ENCODE measurements around the gene SV2C. TPM values are rescaled to one million over a fixed set of nuclear protein-coding genes. Genes with fewer than 3 reads are reported as not detected.

Gene SV2C
- total RNA-seq, 1 experiment from 2014 or later, result not detected

GRCh38 chr5:76305775-76306174, 222.6 kb downstream of the SV2C start:
- DNase-seq (ENCODE audit: unreplicated experiment), result no peak
- POLR2A ChIA-PET, result no interaction called here
- Mint-ChIP-seq H3K4me3 (ENCODE audit: unreplicated experiment) (no peak overlapping the region), H3K36me3 (ENCODE audit: insufficient read depth, unreplicated experiment) (no peaks in the 10 kb centered on the region), H3K4me1 (ENCODE audit: insufficient read depth, unreplicated experiment) (no peaks in the 10 kb centered on the region), H3K9me3 (ENCODE audit: unreplicated experiment) (no peaks in the 10 kb centered on the region), H3K27me3 (ENCODE audit: insufficient read depth, unreplicated experiment) (peaks cover 18% of the 10 kb centered on the region), H3K27ac (ENCODE audit: low read depth, unreplicated experiment) (no peak overlapping the region)
- BruUV-seq (replicated peaks), result no TSS peak
- intact Hi-C loops (cut with micrococcal nuclease), result no loop called here
- CTCF ChIA-PET, result interaction anchor here (0.7 to 1.1 kb wide), 2 partner anchors 9 to 196 kb away, joined by 3 to 4 read pairs; no protein-coding TSS in a partner anchor
- TF ChIP-seq CTCF (IDR thresholded peaks at IDR 0.05; ENCODE audit: unreplicated experiment), result no peak

GRCh38 chr5:76310208-76310607, 227.0 kb downstream of the SV2C start:
- no peaks in the 10 kb centered on the region for H3K4me1 Mint-ChIP-seq (ENCODE audit: insufficient read depth, unreplicated experiment)
- H3K27me3 Mint-ChIP-seq (ENCODE audit: insufficient read depth, unreplicated experiment), result peaks cover 18% of the 10 kb centered on the region
- no peaks in the 10 kb centered on the region for H3K9me3 Mint-ChIP-seq (ENCODE audit: unreplicated experiment)
- POLR2A ChIA-PET, result interaction anchor here (0.6 to 0.7 kb wide), 3 partner anchors 10 to 23 kb away, joined by 3 to 4 read pairs (median 3); no protein-coding TSS in a partner anchor
- no peaks in the 10 kb centered on the region for H3K36me3 Mint-ChIP-seq (ENCODE audit: insufficient read depth, unreplicated experiment)
- BruUV-seq (replicated peaks), result no TSS peak
- intact Hi-C loops (cut with micrococcal nuclease), result no loop called here
- no peak for DNase-seq (ENCODE audit: unreplicated experiment)
- H3K4me3 Mint-ChIP-seq (ENCODE audit: unreplicated experiment), result no peak overlapping the region
- no peak overlapping the region for H3K27ac Mint-ChIP-seq (ENCODE audit: low read depth, unreplicated experiment)
- CTCF ChIA-PET, result interaction anchor here (0.8 kb wide), 1 partner anchor 36 kb away, joined by 3 read pairs; no protein-coding TSS in a partner anchor
- no peak for TF ChIP-seq CTCF (IDR thresholded peaks at IDR 0.05; ENCODE audit: unreplicated experiment)

GRCh38 chr5:76312783-76313182, 229.6 kb downstream of the SV2C start:
- Mint-ChIP-seq H3K4me3 (ENCODE audit: unreplicated experiment) (no peak overlapping the region), H3K27ac (ENCODE audit: low read depth, unreplicated experiment) (no peak overlapping the region), H3K27me3 (ENCODE audit: insufficient read depth, unreplicated experiment) (peaks cover 9% of the 10 kb centered on the region), H3K4me1 (ENCODE audit: insufficient read depth, unreplicated experiment) (no peaks in the 10 kb centered on the region), H3K36me3 (ENCODE audit: insufficient read depth, unreplicated experiment) (no peaks in the 10 kb centered on the region), H3K9me3 (ENCODE audit: unreplicated experiment) (no peaks in the 10 kb centered on the region)
- DNase-seq (ENCODE audit: unreplicated experiment), result no peak
- ChIA-PET POLR2A (interaction anchor here (0.6 kb wide), 1 partner anchor 16 kb away, joined by 3 read pairs; no protein-coding TSS in a partner anchor), CTCF (interaction anchor here (0.7 to 1.5 kb wide), 3 partner anchors 13 to 25 kb away, joined by 3 to 5 read pairs (median 3); no protein-coding TSS in a partner anchor)
- intact Hi-C loops (cut with micrococcal nuclease), result no loop called here
- no peak for TF ChIP-seq CTCF (IDR thresholded peaks at IDR 0.05; ENCODE audit: unreplicated experiment)
- BruUV-seq (replicated peaks), result no TSS peak

- Mint-ChIP-seq H3K4me1 (ENCODE audit: insufficient read depth, unreplicated experiment) (no peaks in the 10 kb centered on the region), H3K9me3 (ENCODE audit: unreplicated experiment) (no peaks in the 10 kb centered on the region), H3K36me3 (ENCODE audit: insufficient read depth, unreplicated experiment) (no peaks in the 10 kb centered on the region), H3K27ac (ENCODE audit: low read depth, unreplicated experiment) (no peak overlapping the region), H3K4me3 (ENCODE audit: unreplicated experiment) (no peak overlapping the region), H3K27me3 (ENCODE audit: insufficient read depth, unreplicated experiment) (no peaks in the 10 kb centered on the region)
- no peak for TF ChIP-seq CTCF (IDR thresholded peaks at IDR 0.05; ENCODE audit: unreplicated experiment)
- intact Hi-C loops (cut with micrococcal nuclease), result no loop called here
- ChIA-PET CTCF (interaction anchor here (0.6 to 1.4 kb wide), 3 partner anchors 9 to 556 kb away, joined by 3 to 5 read pairs (median 4); no protein-coding TSS in a partner anchor), POLR2A (no interaction called here)
- BruUV-seq (replicated peaks), result no TSS peak
- no peak for DNase-seq (ENCODE audit: unreplicated experiment)
These were observed 231.5 kb downstream of the SV2C start for GRCh38 chr5:76314643-76315042.
